GM12801 (cell line): ENCODE data around the gene MRPS34.

Source experiments
- TF ChIP-seq, protein P1 (sequence below): IDR thresholded peaks from one replicate; pipeline ENCODE4 v1.5.1; 2011; ENCODE audit warnings: control low read depth; ENCODE audit not compliant: insufficient read length; ENCODE audit errors: extremely low read depth

The MRPS34 gene

DNA sequence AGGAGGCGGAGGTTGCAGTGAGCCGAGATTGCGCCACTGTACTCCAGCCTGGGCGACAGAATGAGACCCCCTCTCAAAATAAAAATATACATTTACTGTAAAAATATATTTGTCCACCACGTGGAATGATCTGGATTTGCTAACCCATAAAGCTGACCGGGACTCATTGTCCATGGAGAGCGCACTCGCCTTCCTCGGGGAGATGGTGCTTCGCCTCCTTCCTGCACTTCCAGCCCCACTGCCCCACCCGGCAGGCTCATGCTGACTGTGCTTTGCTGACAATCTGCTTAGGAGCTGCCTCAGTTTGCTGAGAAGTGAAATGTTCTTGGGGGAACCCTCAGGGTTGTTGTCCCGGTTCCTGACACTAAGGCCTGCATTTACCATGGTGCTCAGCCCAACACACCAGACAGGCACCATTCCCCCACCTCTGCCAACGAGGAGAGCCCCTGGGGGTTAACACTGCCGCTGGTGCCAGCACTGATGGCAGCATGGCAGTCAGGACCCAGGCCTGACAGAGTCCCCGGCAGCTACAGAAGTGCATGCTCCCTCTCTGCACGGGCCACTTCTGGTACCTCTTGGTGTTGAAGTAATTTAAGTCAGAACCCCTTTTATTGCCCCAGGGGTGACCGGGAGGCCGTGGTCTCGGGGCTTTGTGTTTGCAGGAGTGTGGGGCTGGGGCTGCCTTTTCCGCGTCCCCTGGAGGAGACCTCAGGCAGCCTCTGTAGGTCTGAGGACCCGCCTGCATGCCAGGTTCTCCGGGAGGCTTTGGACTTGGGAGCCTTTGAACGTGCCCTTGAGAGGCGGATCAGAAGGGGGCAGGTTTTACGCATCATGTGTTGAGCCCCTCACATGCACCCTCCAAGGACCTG lies 12.3 kb upstream of the MRPS34 start:
- TF ChIP-seq, protein P1, sequence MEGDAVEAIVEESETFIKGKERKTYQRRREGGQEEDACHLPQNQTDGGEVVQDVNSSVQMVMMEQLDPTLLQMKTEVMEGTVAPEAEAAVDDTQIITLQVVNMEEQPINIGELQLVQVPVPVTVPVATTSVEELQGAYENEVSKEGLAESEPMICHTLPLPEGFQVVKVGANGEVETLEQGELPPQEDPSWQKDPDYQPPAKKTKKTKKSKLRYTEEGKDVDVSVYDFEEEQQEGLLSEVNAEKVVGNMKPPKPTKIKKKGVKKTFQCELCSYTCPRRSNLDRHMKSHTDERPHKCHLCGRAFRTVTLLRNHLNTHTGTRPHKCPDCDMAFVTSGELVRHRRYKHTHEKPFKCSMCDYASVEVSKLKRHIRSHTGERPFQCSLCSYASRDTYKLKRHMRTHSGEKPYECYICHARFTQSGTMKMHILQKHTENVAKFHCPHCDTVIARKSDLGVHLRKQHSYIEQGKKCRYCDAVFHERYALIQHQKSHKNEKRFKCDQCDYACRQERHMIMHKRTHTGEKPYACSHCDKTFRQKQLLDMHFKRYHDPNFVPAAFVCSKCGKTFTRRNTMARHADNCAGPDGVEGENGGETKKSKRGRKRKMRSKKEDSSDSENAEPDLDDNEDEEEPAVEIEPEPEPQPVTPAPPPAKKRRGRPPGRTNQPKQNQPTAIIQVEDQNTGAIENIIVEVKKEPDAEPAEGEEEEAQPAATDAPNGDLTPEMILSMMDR, result no peak

DNA sequence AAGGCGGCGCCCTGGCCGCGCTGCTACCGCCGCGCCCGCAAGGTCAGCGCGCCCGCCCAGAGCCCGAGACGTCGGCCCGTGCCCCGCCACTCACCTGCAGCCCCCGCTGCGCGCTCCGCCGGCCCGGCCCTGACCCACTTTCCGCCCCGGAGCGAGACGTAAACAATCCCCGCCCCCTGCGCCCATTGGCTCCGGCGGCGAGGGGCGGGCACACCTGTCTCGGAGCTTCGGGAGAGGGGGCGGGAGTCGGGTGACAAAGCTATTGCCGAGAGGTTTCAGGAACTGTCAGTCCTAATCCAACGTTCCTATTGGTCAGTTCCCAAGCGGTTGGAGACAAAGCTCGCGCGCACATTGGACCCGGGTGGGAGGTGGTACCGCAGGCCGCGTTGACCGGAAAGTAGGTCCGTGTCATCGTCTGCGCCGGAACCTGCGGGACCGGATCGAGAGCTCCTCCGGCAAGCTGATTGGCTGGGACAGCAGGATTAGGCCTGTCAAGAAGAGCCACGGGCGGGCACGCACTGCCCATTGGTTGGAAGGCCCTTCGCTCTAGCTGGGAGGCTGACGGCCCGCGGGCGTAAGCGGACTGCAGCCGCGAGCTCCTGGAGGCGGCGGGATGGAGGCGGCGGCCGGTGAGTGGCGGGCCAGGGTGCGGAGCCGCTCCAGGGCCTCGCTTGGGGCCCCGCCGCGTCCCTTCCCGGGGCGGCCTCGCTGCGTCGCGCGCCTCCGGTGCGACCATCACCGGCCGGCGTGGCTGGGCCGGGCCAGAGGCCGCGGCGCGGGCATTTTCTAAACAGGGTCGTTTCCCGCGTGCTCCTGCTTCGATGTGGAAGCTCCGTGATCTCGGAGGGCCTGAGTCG lies 9.7 kb upstream of the MRPS34 start, which contains the start of the genes NUBP2 and SPSB3:
Gene NUBP2 (plus strand): TSS at position 553 of the 857 bp plus-strand sequence. CDS start 61 bp downstream, at position 614.
Gene SPSB3 (minus strand): TSS at position 164 of the 857 bp plus-strand sequence. CDS start 1,088 bp downstream, outside the sequence.
- TF ChIP-seq, protein P1, result no peak

DNA sequence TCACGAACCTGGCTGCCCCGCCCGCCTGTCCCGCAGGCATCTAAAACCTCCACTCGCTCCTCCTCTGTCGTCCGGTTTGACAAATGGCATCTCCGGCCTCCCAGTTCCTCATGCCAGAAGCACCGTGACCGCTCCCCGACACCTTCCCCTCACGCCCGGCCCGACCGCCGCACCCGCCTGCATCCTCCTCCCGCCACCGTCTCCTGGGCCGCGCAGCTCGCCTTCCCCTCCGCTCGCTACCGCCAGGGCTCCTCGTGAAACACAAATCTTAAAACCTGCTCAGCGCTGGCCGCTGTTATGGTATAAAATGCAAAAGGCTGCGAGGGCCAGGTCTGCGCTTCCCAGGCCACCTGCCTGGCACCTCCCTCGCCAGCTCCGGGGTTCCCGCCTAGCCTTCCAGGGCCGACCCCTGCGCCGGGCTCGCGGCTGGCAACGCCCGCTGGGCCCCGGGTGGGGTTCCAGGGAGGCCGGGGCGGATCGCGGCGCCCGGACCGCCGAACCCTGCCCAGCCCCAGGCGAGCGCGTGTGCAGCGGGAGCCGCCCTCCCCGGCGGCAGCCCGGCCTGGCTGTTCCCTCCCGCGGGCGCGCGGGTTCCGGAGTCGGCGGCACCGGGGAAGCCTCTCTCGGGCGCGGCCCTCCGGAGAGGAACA lies 8.9 kb upstream of the MRPS34 start:
- TF ChIP-seq, protein P1, result no peak

DNA sequence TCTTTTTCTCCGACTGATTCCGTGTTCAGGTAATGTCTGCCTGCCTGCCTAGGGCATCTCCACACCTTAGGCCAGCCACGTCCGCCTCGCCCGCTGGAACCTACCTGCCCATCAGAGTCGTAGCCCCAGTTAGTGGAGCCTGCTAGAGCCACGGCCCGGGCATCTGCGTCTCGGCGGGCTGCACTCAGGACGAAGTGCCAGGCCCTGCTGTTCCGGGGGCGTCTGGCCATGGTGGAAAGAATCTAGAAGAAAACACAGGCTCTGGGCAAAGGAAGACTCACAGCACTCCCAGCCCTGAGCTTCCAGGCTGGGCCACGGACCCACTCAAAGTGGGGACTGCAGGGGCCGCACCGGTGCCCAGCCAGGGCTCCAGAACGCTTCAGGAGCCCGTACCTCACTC lies 8.3 kb upstream of the MRPS34 start:
- TF ChIP-seq, protein P1, result no peak

DNA sequence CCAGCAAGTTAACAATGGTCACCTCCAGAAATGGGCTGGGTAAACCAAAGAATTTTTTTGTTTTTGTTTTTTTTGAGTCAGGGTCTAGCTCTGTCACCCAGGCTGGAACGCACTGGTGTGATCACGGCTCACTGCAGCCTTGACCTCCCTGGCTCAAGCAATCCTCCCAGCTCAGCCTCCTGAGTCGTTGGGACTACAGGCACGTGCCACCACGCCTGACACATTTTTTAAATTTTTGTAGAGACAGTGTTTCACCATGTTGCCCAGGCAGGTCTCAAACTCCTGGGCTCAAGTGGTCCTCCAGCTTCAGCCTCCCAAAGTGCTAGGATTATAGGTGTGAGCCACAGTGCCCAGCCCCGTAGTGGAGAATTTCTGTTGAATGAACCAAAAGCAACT lies 7.7 kb upstream of the MRPS34 start:
- TF ChIP-seq, protein P1, result no peak

DNA sequence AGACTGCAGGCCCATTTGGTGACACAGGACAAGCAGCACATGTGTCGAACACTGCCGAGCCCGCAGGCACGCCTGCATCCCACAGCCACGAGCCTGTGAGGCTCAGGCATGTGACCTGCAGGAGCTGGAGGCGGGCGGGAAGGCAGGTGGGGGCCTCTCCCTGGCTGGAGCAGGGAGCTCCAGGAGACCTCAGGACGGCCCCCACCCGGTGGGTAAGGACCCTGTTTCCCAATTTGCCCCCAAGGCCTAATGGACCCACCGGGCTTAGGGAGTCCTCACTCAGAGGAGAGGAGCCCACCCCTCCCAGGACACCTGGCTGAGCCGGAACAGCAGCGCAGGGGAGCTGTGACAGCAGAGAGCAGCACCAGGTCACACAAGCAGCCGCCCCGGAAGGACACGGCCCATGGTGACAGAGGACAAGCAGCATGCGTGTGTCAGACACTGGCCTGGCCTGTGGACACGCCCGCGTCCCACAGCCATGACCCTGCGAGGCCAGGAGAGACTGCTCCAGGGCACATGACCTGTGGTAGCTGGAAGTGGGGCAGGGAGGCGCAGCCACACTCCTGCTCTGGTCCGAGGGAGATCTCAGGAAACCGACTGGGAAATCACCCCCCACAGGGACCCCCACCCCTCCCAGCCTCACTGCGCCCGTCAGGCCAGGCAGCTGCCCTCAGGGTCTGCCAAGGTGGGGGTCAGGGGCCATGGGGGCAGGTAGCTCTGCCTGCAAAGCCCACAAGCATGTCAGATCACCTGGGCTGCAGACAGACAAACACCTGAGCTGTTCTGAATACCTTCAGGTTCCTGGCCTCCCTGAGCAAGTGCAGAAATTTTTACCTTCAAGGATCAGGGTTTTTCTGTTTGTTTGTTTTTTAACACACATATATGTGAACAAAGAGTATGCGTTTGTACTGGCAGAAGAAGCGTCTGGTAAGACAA lies 7.1 kb upstream of the MRPS34 start:
- TF ChIP-seq, protein P1, result no peak
